ENCODE measurements around the gene KIF5C.
A peak's percentile ranks its signal among the peaks of the same experiment; 100 is the strongest.

Gene KIF5C

DNA sequence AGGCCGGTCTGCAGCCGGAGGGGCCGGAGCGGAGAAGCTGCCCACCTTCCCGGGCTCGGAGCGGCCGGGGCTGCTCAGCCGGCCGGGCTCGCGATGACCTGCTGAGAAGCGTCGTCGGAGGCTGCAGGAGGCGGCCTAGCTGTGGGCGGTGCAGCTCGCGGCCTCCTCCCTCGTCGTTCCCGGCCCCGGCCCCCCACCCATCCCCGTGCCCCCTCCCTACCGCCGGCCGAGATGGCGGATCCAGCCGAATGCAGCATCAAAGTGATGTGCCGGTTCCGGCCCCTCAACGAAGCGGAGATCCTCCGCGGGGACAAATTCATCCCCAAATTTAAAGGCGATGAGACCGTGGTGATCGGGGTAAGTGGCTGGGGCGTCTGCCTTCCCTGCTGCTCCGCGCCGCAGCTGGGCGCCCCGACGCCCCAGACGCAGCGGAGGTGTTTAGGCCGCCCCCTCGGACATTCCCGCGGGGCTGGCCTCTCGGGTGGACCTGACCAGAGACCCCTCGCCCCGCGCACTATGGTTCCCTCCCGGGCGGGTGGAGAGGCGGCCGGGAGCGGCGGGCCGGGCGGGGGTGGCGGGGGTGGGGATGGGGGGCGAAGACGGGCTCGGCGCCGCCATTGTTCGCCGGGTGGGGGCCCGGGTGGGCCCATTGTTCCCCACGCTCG lies 492 bp downstream of the KIF5C start:
- Histone ChIP-seq H3K36me3 (ENCODE audit: control insufficient read depth in 4 of 4, insufficient read depth in 4 of 4, low read length in 3 of 4) (no peaks in the 10 kb centered on the region), H3K4me3 (ENCODE audit: control insufficient read depth in 1 of 7, extremely low read depth in 1 of 7, insufficient read depth in 4 of 7, low read depth in 2 of 7, low read length in 6 of 7) (peak overlapping the region in 6 of 7 experiments; percentile 31 to 64 (median 38)), H3K27ac (ENCODE audit: insufficient read depth in 1 of 2, low read depth in 1 of 2, low read length in 2 of 2, poor library complexity in 1 of 2, severe bottlenecking in 2 of 2) (no peak overlapping the region), H3K9me3 (ENCODE audit: control extremely low read depth in 1 of 5, control insufficient read depth in 4 of 5, insufficient read depth in 2 of 5, low read depth in 1 of 5, low read length in 4 of 5) (peaks cover 0 to 6% (median under 1%) of the 10 kb centered on the region in 5 experiments), H3K27me3 (replicated peaks in 2 of 5; ENCODE audit: control insufficient read depth in 4 of 5, insufficient read depth in 5 of 5, low read length in 4 of 5) (peaks cover 16 to 61% (median 28%) of the 10 kb centered on the region in 5 experiments), H3K4me1 (ENCODE audit: control extremely low read depth in 1 of 4, control insufficient read depth in 4 of 4, insufficient read depth in 4 of 4, low read length in 3 of 4) (peaks cover 0 to 18% (median 10%) of the 10 kb centered on the region in 4 experiments)
- WGBS (ENCODE audit: insufficient coverage) = 4% methylated on average over 55 of the region's 74 CpGs
- ChIA-PET CTCF (no interaction called here), POLR2A (interaction anchor here (0.6 kb wide), 1 partner anchor 401 kb away, joined by 4 read pairs; no protein-coding TSS in a partner anchor)
- DNase-seq = peak in 1 of 3 donors; percentile 17

- DNase-seq = peak in 1 of 3 donors; percentile 15
- ChIA-PET POLR2A (no interaction called here), CTCF (no interaction called here)
- 6% methylated on average over 13 of the region's 25 CpGs for WGBS (ENCODE audit: insufficient coverage)
- Histone ChIP-seq H3K36me3 (ENCODE audit: control insufficient read depth in 4 of 4, insufficient read depth in 4 of 4, low read length in 3 of 4) (no peaks in the 10 kb centered on the region), H3K4me3 (ENCODE audit: control insufficient read depth in 1 of 7, extremely low read depth in 1 of 7, insufficient read depth in 4 of 7, low read depth in 2 of 7, low read length in 6 of 7) (peak overlapping the region in 4 of 7 experiments; percentile 31 to 64 (median 50)), H3K9me3 (ENCODE audit: control extremely low read depth in 1 of 5, control insufficient read depth in 4 of 5, insufficient read depth in 2 of 5, low read depth in 1 of 5, low read length in 4 of 5) (peaks cover 0 to 12% (median 2%) of the 10 kb centered on the region in 5 experiments), H3K27ac (ENCODE audit: insufficient read depth in 1 of 2, low read depth in 1 of 2, low read length in 2 of 2, poor library complexity in 1 of 2, severe bottlenecking in 2 of 2) (no peak overlapping the region), H3K4me1 (ENCODE audit: control extremely low read depth in 1 of 4, control insufficient read depth in 4 of 4, insufficient read depth in 4 of 4, low read length in 3 of 4) (peaks cover 0 to 17% (median 8%) of the 10 kb centered on the region in 4 experiments), H3K27me3 (replicated peaks in 2 of 5; ENCODE audit: control insufficient read depth in 4 of 5, insufficient read depth in 5 of 5, low read length in 4 of 5) (peaks cover 16 to 61% (median 28%) of the 10 kb centered on the region in 5 experiments)
Measured at GRCh38 chr2:148876202-148876594, 1.2 kb downstream of the KIF5C start.

DNA sequence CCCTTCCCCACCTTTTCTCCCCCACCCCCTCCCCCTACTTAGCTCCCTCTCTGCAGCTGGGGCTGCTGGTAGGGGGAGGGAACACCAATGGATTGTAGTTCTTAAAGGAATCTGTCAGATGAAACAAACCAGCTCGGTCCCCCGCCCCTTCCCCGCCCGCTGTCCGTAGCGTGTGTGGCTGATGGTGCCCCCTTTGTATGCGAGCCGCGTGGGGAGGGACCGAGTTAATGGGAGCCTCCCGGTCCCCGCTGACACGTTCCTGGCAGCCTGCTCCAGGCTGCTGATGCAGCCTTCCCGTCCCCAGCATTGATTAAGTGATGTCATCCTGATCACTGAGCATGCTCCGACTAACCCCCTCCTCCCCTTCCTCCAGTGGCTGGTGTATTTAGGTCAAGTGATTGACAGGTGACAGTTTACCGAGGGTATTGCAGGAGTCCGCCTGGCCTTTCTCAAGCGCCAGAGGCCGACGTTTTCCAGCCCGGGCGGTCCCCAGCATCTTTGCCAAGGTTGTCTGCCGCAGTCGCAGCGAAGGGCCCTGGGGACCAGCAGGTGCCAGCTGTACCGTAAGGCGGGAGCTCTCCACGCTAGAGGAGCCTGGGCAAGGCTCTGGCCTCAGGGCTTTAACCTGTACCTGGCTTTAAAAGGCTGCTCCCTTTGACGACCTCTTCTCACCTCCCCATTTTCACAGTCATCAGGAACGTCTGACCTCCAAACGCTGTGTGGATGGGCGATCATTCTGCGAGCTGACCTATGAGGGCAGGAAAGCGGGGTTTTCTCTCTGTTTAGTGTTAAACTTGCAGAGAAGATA lies 1.8 kb downstream of the KIF5C start:
- 19% methylated on average over 32 of the region's 34 CpGs for WGBS (ENCODE audit: insufficient coverage)
- no peak overlapping the region for H3K27ac ChIP-seq (ENCODE audit: insufficient read depth in 1 of 2, low read depth in 1 of 2, low read length in 2 of 2, poor library complexity in 1 of 2, severe bottlenecking in 2 of 2)
- peak overlapping the region in 3 of 7 experiments; percentile 8 to 35 (median 13) for H3K4me3 ChIP-seq (ENCODE audit: control insufficient read depth in 1 of 7, extremely low read depth in 1 of 7, insufficient read depth in 4 of 7, low read depth in 2 of 7, low read length in 6 of 7)
- CTCF ChIA-PET = no interaction called here
- H3K4me1 ChIP-seq (ENCODE audit: control extremely low read depth in 1 of 4, control insufficient read depth in 4 of 4, insufficient read depth in 4 of 4, low read length in 3 of 4) = peaks cover 0 to 17% (median 8%) of the 10 kb centered on the region in 4 experiments
- peak in 1 of 3 donors; percentile 31 for DNase-seq
- POLR2A ChIA-PET = no interaction called here
- H3K36me3 ChIP-seq (ENCODE audit: control insufficient read depth in 4 of 4, insufficient read depth in 4 of 4, low read length in 3 of 4) = no peaks in the 10 kb centered on the region
- H3K27me3 ChIP-seq (replicated peaks in 2 of 5; ENCODE audit: control insufficient read depth in 4 of 5, insufficient read depth in 5 of 5, low read length in 4 of 5) = peaks cover 16 to 61% (median 28%) of the 10 kb centered on the region in 5 experiments
- H3K9me3 ChIP-seq (ENCODE audit: control extremely low read depth in 1 of 5, control insufficient read depth in 4 of 5, insufficient read depth in 2 of 5, low read depth in 1 of 5, low read length in 4 of 5) = peaks cover 0 to 12% (median 2%) of the 10 kb centered on the region in 5 experiments

GRCh38 chr2:148877403-148877740 lies 2.3 kb downstream of the KIF5C start:
- Histone ChIP-seq H3K4me3 (ENCODE audit: control insufficient read depth in 1 of 7, extremely low read depth in 1 of 7, insufficient read depth in 4 of 7, low read depth in 2 of 7, low read length in 6 of 7) (no peak overlapping the region), H3K9me3 (ENCODE audit: control extremely low read depth in 1 of 5, control insufficient read depth in 4 of 5, insufficient read depth in 2 of 5, low read depth in 1 of 5, low read length in 4 of 5) (peaks cover 0 to 12% (median 2%) of the 10 kb centered on the region in 5 experiments), H3K27ac (ENCODE audit: insufficient read depth in 1 of 2, low read depth in 1 of 2, low read length in 2 of 2, poor library complexity in 1 of 2, severe bottlenecking in 2 of 2) (no peak overlapping the region), H3K36me3 (ENCODE audit: control insufficient read depth in 4 of 4, insufficient read depth in 4 of 4, low read length in 3 of 4) (no peaks in the 10 kb centered on the region), H3K27me3 (replicated peaks in 2 of 5; ENCODE audit: control insufficient read depth in 4 of 5, insufficient read depth in 5 of 5, low read length in 4 of 5) (peaks cover 16 to 61% (median 28%) of the 10 kb centered on the region in 5 experiments), H3K4me1 (ENCODE audit: control extremely low read depth in 1 of 4, control insufficient read depth in 4 of 4, insufficient read depth in 4 of 4, low read length in 3 of 4) (peaks cover 0 to 17% (median 8%) of the 10 kb centered on the region in 4 experiments)
- ChIA-PET POLR2A (no interaction called here), CTCF (no interaction called here)
- WGBS (ENCODE audit: insufficient coverage) = no CpG with 5 or more reads among the region's 1 CpG
- peak in 1 of 3 donors; percentile 10 for DNase-seq

- Histone ChIP-seq H3K27me3 (replicated peaks in 2 of 5; ENCODE audit: control insufficient read depth in 4 of 5, insufficient read depth in 5 of 5, low read length in 4 of 5) (peaks cover 8 to 44% (median 22%) of the 10 kb centered on the region in 5 experiments), H3K36me3 (ENCODE audit: control insufficient read depth in 4 of 4, insufficient read depth in 4 of 4, low read length in 3 of 4) (no peaks in the 10 kb centered on the region), H3K9me3 (ENCODE audit: control extremely low read depth in 1 of 5, control insufficient read depth in 4 of 5, insufficient read depth in 2 of 5, low read depth in 1 of 5, low read length in 4 of 5) (peaks cover 0 to 12% (median 2%) of the 10 kb centered on the region in 5 experiments), H3K27ac (ENCODE audit: insufficient read depth in 1 of 2, low read depth in 1 of 2, low read length in 2 of 2, poor library complexity in 1 of 2, severe bottlenecking in 2 of 2) (no peak overlapping the region), H3K4me1 (ENCODE audit: control extremely low read depth in 1 of 4, control insufficient read depth in 4 of 4, insufficient read depth in 4 of 4, low read length in 3 of 4) (peaks cover 0 to 12% (median 8%) of the 10 kb centered on the region in 4 experiments), H3K4me3 (ENCODE audit: control insufficient read depth in 1 of 7, extremely low read depth in 1 of 7, insufficient read depth in 4 of 7, low read depth in 2 of 7, low read length in 6 of 7) (no peak overlapping the region)
- WGBS (ENCODE audit: insufficient coverage) = no CpG with 5 or more reads among the region's 2 CpGs
- ChIA-PET CTCF (no interaction called here), POLR2A (no interaction called here)
- no peak for DNase-seq
Measured at GRCh38 chr2:148880636-148881035, 5.6 kb downstream of the KIF5C start.

DNA sequence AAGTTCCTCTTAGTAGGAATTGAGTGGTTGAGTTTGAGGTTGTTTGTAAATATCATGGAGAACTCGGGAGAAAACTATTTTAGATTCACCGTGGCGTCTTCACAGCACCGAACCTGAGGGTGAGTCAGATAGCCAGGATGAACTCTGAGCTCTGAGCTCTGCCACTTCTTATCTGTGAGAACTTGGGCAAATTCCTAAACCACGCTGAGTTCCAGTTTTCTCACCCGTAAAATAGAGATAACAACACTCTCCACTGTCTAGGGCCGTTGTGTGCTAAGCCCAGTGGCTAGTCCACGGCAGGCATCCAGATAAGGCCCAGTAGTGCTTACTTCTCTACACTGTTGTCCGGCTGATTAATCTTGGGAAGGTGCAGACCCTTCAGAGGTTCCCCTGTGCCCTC lies 7.0 kb downstream of the KIF5C start:
- CTCF ChIA-PET = interaction anchor here (0.9 kb wide), 1 partner anchor 150 kb away, joined by 3 read pairs; no protein-coding TSS in a partner anchor
- Histone ChIP-seq H3K27me3 (replicated peaks in 2 of 5; ENCODE audit: control insufficient read depth in 4 of 5, insufficient read depth in 5 of 5, low read length in 4 of 5) (peaks cover 10 to 43% (median 19%) of the 10 kb centered on the region in 5 experiments), H3K4me3 (ENCODE audit: control insufficient read depth in 1 of 7, extremely low read depth in 1 of 7, insufficient read depth in 4 of 7, low read depth in 2 of 7, low read length in 6 of 7) (no peak overlapping the region), H3K27ac (ENCODE audit: insufficient read depth in 1 of 2, low read depth in 1 of 2, low read length in 2 of 2, poor library complexity in 1 of 2, severe bottlenecking in 2 of 2) (no peak overlapping the region), H3K36me3 (ENCODE audit: control insufficient read depth in 4 of 4, insufficient read depth in 4 of 4, low read length in 3 of 4) (no peaks in the 10 kb centered on the region), H3K9me3 (ENCODE audit: control extremely low read depth in 1 of 5, control insufficient read depth in 4 of 5, insufficient read depth in 2 of 5, low read depth in 1 of 5, low read length in 4 of 5) (peaks cover 0 to 12% (median 2%) of the 10 kb centered on the region in 5 experiments), H3K4me1 (ENCODE audit: control extremely low read depth in 1 of 4, control insufficient read depth in 4 of 4, insufficient read depth in 4 of 4, low read length in 3 of 4) (no peaks in the 10 kb centered on the region)
- no peak for DNase-seq
- POLR2A ChIA-PET = no interaction called here
- WGBS (ENCODE audit: insufficient coverage) = 95% methylated on average over 9 of the region's 9 CpGs

GRCh38 chr2:148885209-148885608 lies 10.2 kb downstream of the KIF5C start:
- Histone ChIP-seq H3K27ac (ENCODE audit: insufficient read depth in 1 of 2, low read depth in 1 of 2, low read length in 2 of 2, poor library complexity in 1 of 2, severe bottlenecking in 2 of 2) (no peak overlapping the region), H3K36me3 (ENCODE audit: control insufficient read depth in 4 of 4, insufficient read depth in 4 of 4, low read length in 3 of 4) (no peaks in the 10 kb centered on the region), H3K4me1 (ENCODE audit: control extremely low read depth in 1 of 4, control insufficient read depth in 4 of 4, insufficient read depth in 4 of 4, low read length in 3 of 4) (peaks cover 0 to 13% (median 10%) of the 10 kb centered on the region in 4 experiments), H3K27me3 (replicated peaks in 2 of 5; ENCODE audit: control insufficient read depth in 4 of 5, insufficient read depth in 5 of 5, low read length in 4 of 5) (peaks cover 7 to 46% (median 11%) of the 10 kb centered on the region in 5 experiments), H3K4me3 (ENCODE audit: control insufficient read depth in 1 of 7, extremely low read depth in 1 of 7, insufficient read depth in 4 of 7, low read depth in 2 of 7, low read length in 6 of 7) (no peak overlapping the region), H3K9me3 (ENCODE audit: control extremely low read depth in 1 of 5, control insufficient read depth in 4 of 5, insufficient read depth in 2 of 5, low read depth in 1 of 5, low read length in 4 of 5) (peaks cover 0 to 9% (median 2%) of the 10 kb centered on the region in 5 experiments)
- 94% methylated on average over 10 of the region's 10 CpGs for WGBS (ENCODE audit: insufficient coverage)
- ChIA-PET CTCF (no interaction called here), POLR2A (no interaction called here)
- no peak for DNase-seq

All from common myeloid progenitor, CD34-positive (primary cell).